H1 (cell line): ENCODE data around the gene ALDH5A1. TPM values are rescaled to one million over a fixed set of nuclear protein-coding genes. Genes with fewer than 3 reads are reported as not detected.

Source experiments
- CTCF ChIA-PET: fragments of 300-600 bp; sonication (Branson Sonifier 250); formaldehyde crosslinking; loops from one replicate; lab custom pipeline; 2021; ENCODE audit not compliant: partially characterized antibody; lab: Charles Lee
- POLR2A ChIA-PET: fragments of 300-600 bp; sonication (Branson Sonifier 250); formaldehyde crosslinking; loops from one replicate; lab custom pipeline; 2021; ENCODE audit warnings: inconsistent platforms; ENCODE audit not compliant: partially characterized antibody; lab: Charles Lee
- DNase-seq, 2 experiments: peaks; one replicate each; pipeline versions ENCODE4 v3.0.0 to v3.0.0-alpha.2; 2010 to 2022; ENCODE audit warnings: low spot score in 2 of 2, low read depth in 1 of 2, mixed read lengths in 1 of 2
- FAIRE-seq: peaks from 2 replicates; lab custom pipeline; 2011; peaks lifted over from hg19 to GRCh38; lab: Jason Lieb, UNC
- H2AFZ ChIP-seq: 2 replicates; pipeline ENCODE4 v1.8.1; 2012; ENCODE audit warnings: low read length, inconsistent platforms
- H2AK5ac ChIP-seq: 2 replicates; pipeline ENCODE4 v1.6.1; 2013; ENCODE audit warnings: low read depth, low read length
- H2BK120ac ChIP-seq: replicated peaks from 2 replicates; pipeline ENCODE3; 2013; ENCODE audit warnings: low read depth, low read length, inconsistent platforms
- H2BK12ac ChIP-seq: 2 replicates; pipeline ENCODE4 v1.6.1; 2013; ENCODE audit warnings: low read depth, low read length
- H2BK15ac ChIP-seq: 2 replicates; pipeline ENCODE4 v1.6.1; 2013; ENCODE audit warnings: low read length
- H2BK20ac ChIP-seq: 2 replicates; pipeline ENCODE4 v1.6.1; 2013; ENCODE audit warnings: low read length
- H2BK5ac ChIP-seq: 2 replicates; pipeline ENCODE4 v1.6.1; 2013; ENCODE audit warnings: low read depth, low read length
- H3K14ac ChIP-seq: 2 replicates; pipeline ENCODE4 v1.6.1; 2013; ENCODE audit warnings: inconsistent platforms; ENCODE audit not compliant: insufficient read length
- H3K18ac ChIP-seq: 2 replicates; pipeline ENCODE4 v1.6.1; 2013; ENCODE audit warnings: low read length; ENCODE audit errors: extremely low read depth
- H3K23ac ChIP-seq: 2 replicates; pipeline ENCODE4 v1.6.1; 2013; ENCODE audit warnings: inconsistent platforms; ENCODE audit not compliant: insufficient read length
- H3K23me2 ChIP-seq: 2 replicates; pipeline ENCODE4 v1.6.1; 2013; ENCODE audit warnings: low read depth, low read length
- H3K27ac ChIP-seq: 2 replicates; pipeline ENCODE4 v1.6.1; 2011; ENCODE audit warnings: low read depth, low read length, inconsistent platforms
- H3K27me3 ChIP-seq, 4 experiments: replicated peaks in 1 of 4; 1 replicate in 1 of 4; 2 replicates in 3 of 4; pipeline versions ENCODE4 v1.6.1 to v1.8.1; 2011 to 2013; ENCODE audit warnings: low read length in 3 of 4, mild to moderate bottlenecking in 3 of 4, inconsistent platforms in 2 of 4, mixed read lengths in 2 of 4, moderate library complexity in 1 of 4; ENCODE audit not compliant: control insufficient read depth in 3 of 4, insufficient read depth in 3 of 4; ENCODE audit errors: extremely low read depth in 1 of 4
- H3K36me3 ChIP-seq, 4 experiments: 2 replicates each; pipeline versions ENCODE4 v1.6.1 to v1.8.1; 2011 to 2013; ENCODE audit warnings: mild to moderate bottlenecking in 4 of 4, low read length in 3 of 4, moderate library complexity in 2 of 4, control low read depth in 1 of 4, inconsistent platforms in 1 of 4; ENCODE audit not compliant: insufficient read depth in 4 of 4, control insufficient read depth in 2 of 4
- H3K4ac ChIP-seq: replicated peaks from 2 replicates; pipeline ENCODE3; 2013; ENCODE audit warnings: low read length, low read depth, mixed read lengths, inconsistent platforms; ENCODE audit not compliant: insufficient read length
- H3K4me1 ChIP-seq, 4 experiments: replicated peaks in 1 of 4; 1 replicate in 1 of 4; 2 replicates in 3 of 4; pipeline versions ENCODE4 v1.6.1 to v1.8.1; 2011 to 2013; ENCODE audit warnings: low read length in 3 of 4, inconsistent platforms in 2 of 4, mixed read lengths in 1 of 4; ENCODE audit not compliant: insufficient read depth in 4 of 4, control insufficient read depth in 3 of 4
- H3K4me2 ChIP-seq, 2 experiments: 2 replicates each; pipeline versions ENCODE4 v1.6.1 to v1.8.1; 2011 to 2013; ENCODE audit warnings: low read depth in 2 of 2, low read length in 2 of 2, control low read depth in 1 of 2, inconsistent platforms in 1 of 2, mild to moderate bottlenecking in 1 of 2; ENCODE audit not compliant: insufficient read depth in 1 of 2
- H3K4me3 ChIP-seq, 4 experiments: fragments of 200-600, 300-600 bp in 1 of 4; sonication (generic), shearing (Covaris generic), sonication (Bioruptor Twin) in 1 of 4; 2 replicates each; pipeline versions ENCODE4 v1.5.1 to v1.8.1; 2011 to 2016; ENCODE audit warnings: low read length in 4 of 4, low read depth in 3 of 4, control low read depth in 2 of 4, inconsistent platforms in 2 of 4, mild to moderate bottlenecking in 2 of 4, mixed read lengths in 1 of 4, moderate library complexity in 1 of 4; ENCODE audit not compliant: insufficient read depth in 2 of 4; ENCODE audit errors: extremely low read depth in 1 of 4
- H3K56ac ChIP-seq: replicated peaks from 2 replicates; pipeline ENCODE3; 2013; ENCODE audit warnings: low read depth, mild to moderate bottlenecking, mixed read lengths, low read length, inconsistent platforms; ENCODE audit not compliant: insufficient read length
- H3K79me1 ChIP-seq: 2 replicates; pipeline ENCODE4 v1.6.1; 2013; ENCODE audit warnings: low read depth, low read length, control low read depth
- H3K79me2 ChIP-seq, 2 experiments: 2 replicates each; pipeline versions ENCODE4 v1.6.1 to v1.8.1; 2012 to 2013; ENCODE audit warnings: low read length in 2 of 2, mild to moderate bottlenecking in 2 of 2, inconsistent platforms in 1 of 2; ENCODE audit not compliant: insufficient read depth in 2 of 2, control insufficient read depth in 1 of 2
- H3K9ac ChIP-seq, 4 experiments: replicated peaks in 1 of 4; 1 replicate in 1 of 4; 2 replicates in 3 of 4; pipeline versions ENCODE4 v1.6.1 to v1.8.1; 2011 to 2013; ENCODE audit warnings: low read depth in 3 of 4, low read length in 3 of 4, control low read depth in 2 of 4, mild to moderate bottlenecking in 2 of 4, moderate library complexity in 2 of 4, inconsistent platforms in 1 of 4; ENCODE audit errors: extremely low read depth in 1 of 4
- H3K9me3 ChIP-seq, 2 experiments: 2 replicates each; pipeline versions ENCODE4 v1.6.1 to v1.8.1; 2012 to 2013; ENCODE audit warnings: mild to moderate bottlenecking in 2 of 2, moderate library complexity in 2 of 2, control low read depth in 1 of 2, inconsistent platforms in 1 of 2, low read depth in 1 of 2, low read length in 1 of 2, mixed read lengths in 1 of 2; ENCODE audit not compliant: insufficient read depth in 2 of 2
- H4K20me1 ChIP-seq, 2 experiments: replicated peaks in 1 of 2; 2 replicates each; pipeline versions ENCODE3 to v1.8.1; 2011 to 2013; ENCODE audit warnings: inconsistent platforms in 2 of 2, low read length in 2 of 2, mild to moderate bottlenecking in 1 of 2; ENCODE audit not compliant: insufficient read depth in 2 of 2, control insufficient read depth in 1 of 2
- H4K5ac ChIP-seq: 2 replicates; pipeline ENCODE4 v1.6.1; 2013; ENCODE audit warnings: low read length, low read depth, mixed read lengths, inconsistent platforms; ENCODE audit not compliant: insufficient read length
- H4K8ac ChIP-seq: 2 replicates; pipeline ENCODE4 v1.8.0; 2013; ENCODE audit warnings: mild to moderate bottlenecking, moderate library complexity, low read length, inconsistent platforms; ENCODE audit not compliant: insufficient read depth; ENCODE audit errors: extremely low read depth
- H4K91ac ChIP-seq: replicated peaks from 2 replicates; pipeline ENCODE3; 2013; ENCODE audit warnings: low read length, mixed read lengths, inconsistent platforms; ENCODE audit not compliant: insufficient read length
- BCL11A ChIP-seq, 2 experiments: IDR thresholded peaks; one replicate each; pipeline ENCODE4 v1.6.1; 2011; ENCODE audit warnings: low read depth in 2 of 2, low read length in 2 of 2, mild to moderate bottlenecking in 2 of 2
- BRCA1 ChIP-seq: IDR thresholded peaks from 2 replicates; pipeline ENCODE4 v1.6.1; 2012; ENCODE audit warnings: low read depth, low read length, improper control_type of control experiment
- GTF2F1 ChIP-seq: IDR thresholded peaks from 2 replicates; pipeline ENCODE4 v1.6.1; 2012; ENCODE audit warnings: low read depth, low read length, improper control_type of control experiment, borderline replicate concordance
- KDM5A ChIP-seq: fragments of 200-600 bp; IDR thresholded peaks from 2 replicates; pipeline ENCODE4 v1.7.1; 2012; ENCODE audit warnings: mild to moderate bottlenecking, low read length, inconsistent platforms, mixed read lengths
- MAFK ChIP-seq: IDR thresholded peaks from 2 replicates; pipeline ENCODE4 v1.6.1; 2012; ENCODE audit warnings: low read depth, mild to moderate bottlenecking, improper control_type of control experiment, low read length
- MAX ChIP-seq: IDR thresholded peaks from 2 replicates; pipeline ENCODE4 v1.6.1; 2012; ENCODE audit warnings: inconsistent platforms
- NRF1 ChIP-seq: IDR thresholded peaks from 2 replicates; pipeline ENCODE4 v1.6.1; 2011; ENCODE audit warnings: mild to moderate bottlenecking, low read depth, low read length, improper control_type of control experiment
- POLR2A ChIP-seq, 2 experiments: IDR thresholded peaks; 1 replicate in 1 of 2; 2 replicates in 1 of 2; pipeline ENCODE4 v1.6.1; 2011; ENCODE audit warnings: low read depth in 2 of 2, low read length in 2 of 2, mild to moderate bottlenecking in 2 of 2; ENCODE audit errors: control extremely low read depth in 1 of 2
- POLR2AphosphoS5 ChIP-seq: IDR thresholded peaks from 2 replicates; pipeline ENCODE4 v1.6.1; 2011; ENCODE audit warnings: low read depth, low read length
- RBBP5 ChIP-seq: IDR thresholded peaks from 2 replicates; pipeline ENCODE4 v1.7.1; 2012; ENCODE audit warnings: low read depth, mild to moderate bottlenecking, inconsistent platforms, low read length, moderate library complexity, borderline replicate concordance
- RXRA ChIP-seq: IDR thresholded peaks from 2 replicates; pipeline ENCODE4 v1.6.1; 2011; ENCODE audit warnings: low read depth, mild to moderate bottlenecking, low read length, moderate library complexity; ENCODE audit not compliant: insufficient read depth
- SIX5 ChIP-seq: IDR thresholded peaks from 2 replicates; pipeline ENCODE4 v1.6.1; 2011; ENCODE audit warnings: mild to moderate bottlenecking, low read depth, low read length
- SRF ChIP-seq: IDR thresholded peaks from 2 replicates; pipeline ENCODE4 v1.6.1; 2011; ENCODE audit warnings: mild to moderate bottlenecking, low read depth, low read length, moderate library complexity
- SUZ12 ChIP-seq: fragments of 200-600 bp; sonication (generic); IDR thresholded peaks from 2 replicates; pipeline ENCODE4 v1.6.1; 2012; ENCODE audit warnings: mild to moderate bottlenecking, inconsistent platforms, low read length, moderate library complexity, mixed read lengths
- TAF7 ChIP-seq: optimal IDR thresholded peaks from 2 replicates; pipeline ENCODE3; 2011; ENCODE audit warnings: low read depth, mild to moderate bottlenecking, inconsistent platforms, low read length, moderate library complexity, borderline replicate concordance
- TCF12 ChIP-seq: IDR thresholded peaks from 2 replicates; pipeline ENCODE4 v1.6.1; 2011; ENCODE audit warnings: low read depth, mild to moderate bottlenecking, low read length
- WGBS, 2 experiments: shearing (Covaris generic) in 1 of 2; methylation state at CpG; one replicate each; pipeline versions ENCODE4 v1.1.6 to v1.1.7; 2013 to 2015; ENCODE audit warnings: low lambda C conversion rate in 2 of 2, mixed read lengths in 2 of 2, inconsistent platforms in 1 of 2, low coverage in 1 of 2, missing lambda C conversion rate in 1 of 2; ENCODE audit not compliant: insufficient replicate concordance in 2 of 2, insufficient coverage in 1 of 2, insufficient read length in 1 of 2; ENCODE audit errors: extremely low coverage in 1 of 2, missing lambda C conversion rate in 1 of 2; 5-methylcytosine and 5-hydroxymethylcytosine counted together
- polyA plus RNA-seq, 7 experiments: library from polyadenylated mRNA; depleted of rRNA in 3 of 7; stranded (reverse) in 5 of 7; unstranded in 2 of 7; fragments of >200 nt in 5 of 7; fragments of 200-250 nt in 2 of 7; gene quantifications; 1 replicate in 5 of 7; 2 replicates in 1 of 7; 4 replicates in 1 of 7; pipeline versions ENCODE4 v1.2.1 to v1.2.3, GENCODE V29; 2011 to 2013; ENCODE audit warnings: missing spikeins in 2 of 7, mixed read lengths in 2 of 7
- total RNA-seq: library from RNA; stranded (reverse); fragmentation: NEBNext Ultra II Directional; extraction: Animal tissue kit (Norgen Biotek cat#: 25700); gene quantifications from 2 replicates; pipeline ENCODE4 v1.2.1, GENCODE V29; 2021

The ALDH5A1 gene
- total and polyA plus RNA-seq, 2 of the 8 experiments (the other 6 are each of a cell fraction or from before 2014, with no cell fraction given), result 1.5 to 2.4 TPM

GRCh38 chr6:24460966-24461365 lies 33.8 kb upstream of the ALDH5A1 start:
- WGBS, 2 experiments, result 94% methylated on average over 4 of the region's 4 CpGs; no CpG with 5 or more reads in 1 of the 2 experiments
- DNase-seq, result no peak
- CTCF ChIA-PET, result interaction anchor here (2.4 kb wide), 1 partner anchor 11 kb away, joined by 10 read pairs; no protein-coding TSS in a partner anchor
- Histone ChIP-seq H3K56ac (no peak overlapping the region), H3K4me2 (no peak overlapping the region), H3K27ac (no peak overlapping the region), H3K4me1 (no peaks in the 10 kb centered on the region), H3K79me2 (no peaks in the 10 kb centered on the region), H3K14ac (no peak overlapping the region), H4K8ac (no peak overlapping the region), H2AK5ac (no peak overlapping the region), H2BK20ac (no peak overlapping the region), H2BK15ac (no peak overlapping the region), H3K18ac (no peak overlapping the region), H3K9ac (no peak overlapping the region), H3K9me3 (no peaks in the 10 kb centered on the region), H4K91ac (no peak overlapping the region), H2BK5ac (no peak overlapping the region), H3K27me3 (no peaks in the 10 kb centered on the region), H4K5ac (no peak overlapping the region), H2AFZ (no peak overlapping the region), H2BK12ac (no peak overlapping the region), H3K36me3 (no peaks in the 10 kb centered on the region), H3K23me2 (no peaks in the 10 kb centered on the region), H2BK120ac (no peak overlapping the region), H3K23ac (no peak overlapping the region), H4K20me1 (no peaks in the 10 kb centered on the region), H3K4ac (no peak overlapping the region), H3K4me3 (no peak overlapping the region), H3K79me1 (no peaks in the 10 kb centered on the region)
- FAIRE-seq, result no peak
- POLR2A ChIA-PET, result interaction anchor here (0.8 kb wide), 2 partner anchors 9 to 35 kb away, joined by 3 to 4 read pairs; no protein-coding TSS in a partner anchor
- TF ChIP-seq POLR2AphosphoS5 (no peak), BCL11A (IDR thresholded peaks at IDR 0.05; ENCODE audit: low read depth in 2 of 2, low read length in 2 of 2) (no peak), KDM5A (no peak), NRF1 (no peak), MAFK (no peak), RXRA (no peak), TCF12 (no peak), SIX5 (no peak), RBBP5 (no peak), POLR2A (IDR thresholded peaks at IDR 0.05; ENCODE audit: control extremely low read depth in 1 of 2, low read depth in 2 of 2, low read length in 2 of 2) (no peak), TAF7 (no peak), MAX (no peak), SUZ12 (no peak), SRF (no peak), GTF2F1 (no peak), BRCA1 (no peak)
